Measurements from ENCODE around the gene SORCS2.

Gene SORCS2

GRCh38 chr4:7379186-7379585 is 186.8 kb downstream of the SORCS2 start:
- DNase-seq: no peak
- H3K9me3 ChIP-seq: no peaks in the 10 kb centered on the region
- no peaks in the 10 kb centered on the region for H3K4me1 ChIP-seq
- TF ChIP-seq, protein P1, sequence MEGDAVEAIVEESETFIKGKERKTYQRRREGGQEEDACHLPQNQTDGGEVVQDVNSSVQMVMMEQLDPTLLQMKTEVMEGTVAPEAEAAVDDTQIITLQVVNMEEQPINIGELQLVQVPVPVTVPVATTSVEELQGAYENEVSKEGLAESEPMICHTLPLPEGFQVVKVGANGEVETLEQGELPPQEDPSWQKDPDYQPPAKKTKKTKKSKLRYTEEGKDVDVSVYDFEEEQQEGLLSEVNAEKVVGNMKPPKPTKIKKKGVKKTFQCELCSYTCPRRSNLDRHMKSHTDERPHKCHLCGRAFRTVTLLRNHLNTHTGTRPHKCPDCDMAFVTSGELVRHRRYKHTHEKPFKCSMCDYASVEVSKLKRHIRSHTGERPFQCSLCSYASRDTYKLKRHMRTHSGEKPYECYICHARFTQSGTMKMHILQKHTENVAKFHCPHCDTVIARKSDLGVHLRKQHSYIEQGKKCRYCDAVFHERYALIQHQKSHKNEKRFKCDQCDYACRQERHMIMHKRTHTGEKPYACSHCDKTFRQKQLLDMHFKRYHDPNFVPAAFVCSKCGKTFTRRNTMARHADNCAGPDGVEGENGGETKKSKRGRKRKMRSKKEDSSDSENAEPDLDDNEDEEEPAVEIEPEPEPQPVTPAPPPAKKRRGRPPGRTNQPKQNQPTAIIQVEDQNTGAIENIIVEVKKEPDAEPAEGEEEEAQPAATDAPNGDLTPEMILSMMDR (IDR thresholded peaks at IDR 0.05; ENCODE audit: low read depth, low read length): no peak
- no peaks in the 10 kb centered on the region for H3K36me3 ChIP-seq
- no peak overlapping the region for H3K4me3 ChIP-seq (ENCODE audit: low read depth, low read length)
- no peaks in the 10 kb centered on the region for H3K27me3 ChIP-seq

GRCh38 chr4:7379719-7380118 is 187.4 kb downstream of the SORCS2 start:
- Histone ChIP-seq H3K4me1 (no peaks in the 10 kb centered on the region), H3K9me3 (no peaks in the 10 kb centered on the region), H3K27me3 (no peaks in the 10 kb centered on the region), H3K4me3 (ENCODE audit: low read depth, low read length) (no peak overlapping the region), H3K36me3 (no peaks in the 10 kb centered on the region)
- TF ChIP-seq, protein P1 (IDR thresholded peaks at IDR 0.05; ENCODE audit: low read depth, low read length): no peak
- no peak for DNase-seq

- TF ChIP-seq, protein P1 (IDR thresholded peaks at IDR 0.05; ENCODE audit: low read depth, low read length): no peak
- Histone ChIP-seq H3K36me3 (no peaks in the 10 kb centered on the region), H3K27me3 (no peaks in the 10 kb centered on the region), H3K4me3 (ENCODE audit: low read depth, low read length) (no peak overlapping the region), H3K9me3 (no peaks in the 10 kb centered on the region), H3K4me1 (no peaks in the 10 kb centered on the region)
- DNase-seq: no peak
Observed at GRCh38 chr4:7381221-7381889, 189.0 kb downstream of the SORCS2 start.

DNA sequence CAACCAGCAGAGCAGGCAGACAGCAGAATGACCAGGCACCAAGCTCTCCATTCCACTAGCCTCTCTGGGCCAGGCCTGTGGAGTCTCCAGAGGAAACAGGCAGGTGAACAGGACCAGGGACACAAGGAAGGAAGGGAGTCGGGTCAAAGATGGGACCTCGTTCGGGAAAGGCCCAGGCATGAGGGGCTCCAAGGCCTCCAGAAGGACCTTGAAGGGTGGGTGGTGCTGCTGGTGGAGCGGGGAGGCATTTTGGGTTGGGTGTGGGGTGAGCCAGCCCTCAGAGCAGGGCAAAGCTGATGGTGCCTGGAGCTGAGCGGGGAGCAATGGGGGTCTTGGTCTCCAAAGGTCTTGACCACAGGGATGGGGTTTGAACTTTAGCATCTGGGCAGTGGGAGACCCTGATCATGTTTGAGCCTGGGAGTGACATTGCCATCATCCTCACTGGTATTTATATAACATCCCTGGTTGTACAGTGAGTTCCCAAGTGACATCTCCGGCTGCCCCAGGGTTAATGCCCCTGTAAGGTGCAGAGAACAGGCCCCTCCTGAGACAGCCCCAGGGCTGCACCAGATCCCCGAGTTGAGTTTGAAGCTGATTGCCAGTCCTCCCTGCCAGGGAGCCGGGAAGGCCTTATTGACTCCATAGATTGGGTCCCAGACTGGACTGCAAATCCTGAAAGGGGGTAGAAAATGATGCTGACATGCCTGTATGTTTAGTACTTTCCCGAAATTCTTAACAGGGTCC is 189.7 kb downstream of the SORCS2 start:
- Histone ChIP-seq H3K9me3 (no peaks in the 10 kb centered on the region), H3K4me1 (no peaks in the 10 kb centered on the region), H3K36me3 (no peaks in the 10 kb centered on the region), H3K27me3 (no peaks in the 10 kb centered on the region), H3K4me3 (ENCODE audit: low read depth, low read length) (no peak overlapping the region)
- TF ChIP-seq, protein P1 (IDR thresholded peaks at IDR 0.05; ENCODE audit: low read depth, low read length): no peak
- no peak for DNase-seq

DNA sequence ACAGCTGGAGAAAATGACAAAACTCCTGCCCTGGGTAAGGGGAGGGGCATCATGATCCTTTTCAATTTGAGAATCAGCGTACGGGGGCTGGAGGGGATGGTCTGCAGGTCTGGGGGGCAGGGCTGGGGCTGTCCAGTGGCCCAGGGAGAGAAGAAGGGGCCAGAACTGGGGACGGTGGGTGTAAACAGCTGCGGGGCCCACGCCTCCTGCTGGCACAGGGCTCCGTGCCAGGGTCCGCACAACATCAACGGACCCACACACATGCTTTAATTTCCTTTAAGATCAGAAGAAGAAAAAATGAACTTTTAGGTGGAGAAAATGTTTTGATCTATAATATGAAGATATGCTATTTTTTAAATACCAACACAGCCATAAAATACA is 190.3 kb downstream of the SORCS2 start:
- no peak overlapping the region for H3K4me3 ChIP-seq (ENCODE audit: low read depth, low read length)
- no peak for DNase-seq
- TF ChIP-seq, protein P1 (IDR thresholded peaks at IDR 0.05; ENCODE audit: low read depth, low read length): no peak
- no peaks in the 10 kb centered on the region for H3K36me3 ChIP-seq
- no peaks in the 10 kb centered on the region for H3K27me3 ChIP-seq
- H3K9me3 ChIP-seq: no peaks in the 10 kb centered on the region
- no peaks in the 10 kb centered on the region for H3K4me1 ChIP-seq

DNA sequence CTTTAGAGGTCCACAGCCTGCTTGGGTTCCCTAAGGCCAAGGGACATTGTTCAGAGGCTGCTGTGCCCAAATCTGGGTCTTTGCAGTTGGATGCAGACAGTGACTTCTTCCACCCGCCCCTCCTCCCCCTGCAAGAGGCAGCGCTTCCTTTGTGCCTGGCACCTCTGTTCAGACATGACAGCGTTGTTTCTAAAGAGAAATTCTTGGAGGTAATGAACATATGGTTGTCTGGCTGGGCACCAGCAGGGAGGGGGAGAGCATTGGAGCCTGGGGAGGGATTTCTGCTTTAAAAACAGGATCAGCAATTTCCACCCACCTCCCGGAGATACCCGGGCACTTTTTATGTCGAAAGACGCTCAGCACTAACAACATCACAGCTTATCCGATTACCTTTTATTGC is 190.9 kb downstream of the SORCS2 start:
- DNase-seq: no peak
- TF ChIP-seq, protein P1 (IDR thresholded peaks at IDR 0.05; ENCODE audit: low read depth, low read length): no peak
- Histone ChIP-seq H3K4me1 (no peaks in the 10 kb centered on the region), H3K4me3 (ENCODE audit: low read depth, low read length) (no peak overlapping the region), H3K9me3 (no peaks in the 10 kb centered on the region), H3K36me3 (no peaks in the 10 kb centered on the region), H3K27me3 (no peaks in the 10 kb centered on the region)

Data from BE2C (cell line).